HFFc6 (cell line): ENCODE measurements around the gene PLEKHA1. TPM values are rescaled to one million over a fixed set of nuclear protein-coding genes. Genes with fewer than 3 reads are reported as not detected.

ENCODE experiments used
- DNase-seq: peaks from one replicate; pipeline ENCODE4 v3.0.0-alpha.2; 2018
- H3K27ac Mint-ChIP-seq: 2 replicates; pipeline ENCODE4 v1.8.0; 2020; ENCODE audit warnings: mild to moderate bottlenecking, mixed read lengths
- H3K27me3 Mint-ChIP-seq: 2 replicates; pipeline ENCODE4 v1.8.0; 2021; ENCODE audit warnings: mild to moderate bottlenecking, moderate library complexity, mixed read lengths; ENCODE audit not compliant: insufficient read depth
- H3K36me3 Mint-ChIP-seq: 2 replicates; pipeline ENCODE4 v1.8.0; 2021; ENCODE audit warnings: low read depth, mixed read lengths
- H3K4me1 Mint-ChIP-seq: 2 replicates; pipeline ENCODE4 v1.8.0; 2020; ENCODE audit warnings: low read depth, mixed read lengths
- H3K4me3 Mint-ChIP-seq: 2 replicates; pipeline ENCODE4 v1.8.0; 2020; ENCODE audit warnings: mild to moderate bottlenecking, moderate library complexity, mixed read lengths
- H3K9me3 Mint-ChIP-seq: 2 replicates; pipeline ENCODE4 v1.8.0; 2020; ENCODE audit warnings: mild to moderate bottlenecking, mixed read lengths
- CTCF ChIP-seq: fragments of 200-600 bp; sonication (generic); IDR thresholded peaks from 2 replicates; pipeline ENCODE4 v1.5.0; 2021; ENCODE audit warnings: antibody characterized with exemption, mild to moderate bottlenecking
- total RNA-seq, 6 experiments: library from RNA; stranded (reverse); fragmentation: NEBNext Ultra II Directional; extraction: Animal tissue kit (Norgen Biotek cat#: 25700); gene quantifications; 2 replicates in 1 of 6; 3 replicates in 5 of 6; pipeline ENCODE4 v1.2.3, GENCODE V29; 2021

Gene PLEKHA1
- total RNA-seq, 6 experiments from 2014 or later = 17.7 to 26.2 (median 19.3) TPM

- H3K4me1 Mint-ChIP-seq = peaks cover 13% of the 10 kb centered on the region
- no peak for TF ChIP-seq CTCF
These were observed 74.1 kb downstream of the PLEKHA1 start for GRCh38 chr10:122448600-122448999.

GRCh38 chr10:122449153-122449552 is 74.6 kb downstream of the PLEKHA1 start:
- H3K27ac Mint-ChIP-seq = no peak overlapping the region
- no peaks in the 10 kb centered on the region for H3K36me3 Mint-ChIP-seq
- peaks cover 13% of the 10 kb centered on the region for H3K4me1 Mint-ChIP-seq
- H3K4me3 Mint-ChIP-seq = no peak overlapping the region
- no peak for TF ChIP-seq CTCF
- DNase-seq = no peak
- H3K27me3 Mint-ChIP-seq = peaks cover 1% of the 10 kb centered on the region
- no peaks in the 10 kb centered on the region for H3K9me3 Mint-ChIP-seq

More at GRCh38 chr10:122448600-122448999, 74.1 kb downstream of the PLEKHA1 start:
- H3K9me3 Mint-ChIP-seq = no peaks in the 10 kb centered on the region
- no peak overlapping the region for H3K4me3 Mint-ChIP-seq
- DNase-seq = no peak
- no peak overlapping the region for H3K27ac Mint-ChIP-seq
- no peaks in the 10 kb centered on the region; the same call in none of the 2 replicates for H3K27me3 Mint-ChIP-seq
- no peaks in the 10 kb centered on the region for H3K36me3 Mint-ChIP-seq

GRCh38 chr10:122450353-122450990 is 76.0 kb downstream of the PLEKHA1 start:
- Mint-ChIP-seq H3K27ac (no peak overlapping the region), H3K4me3 (no peak overlapping the region), H3K36me3 (no peaks in the 10 kb centered on the region), H3K4me1 (peaks cover 13% of the 10 kb centered on the region), H3K9me3 (no peaks in the 10 kb centered on the region), H3K27me3 (peaks cover 5% of the 10 kb centered on the region)
- no peak for TF ChIP-seq CTCF
- no peak for DNase-seq

DNA sequence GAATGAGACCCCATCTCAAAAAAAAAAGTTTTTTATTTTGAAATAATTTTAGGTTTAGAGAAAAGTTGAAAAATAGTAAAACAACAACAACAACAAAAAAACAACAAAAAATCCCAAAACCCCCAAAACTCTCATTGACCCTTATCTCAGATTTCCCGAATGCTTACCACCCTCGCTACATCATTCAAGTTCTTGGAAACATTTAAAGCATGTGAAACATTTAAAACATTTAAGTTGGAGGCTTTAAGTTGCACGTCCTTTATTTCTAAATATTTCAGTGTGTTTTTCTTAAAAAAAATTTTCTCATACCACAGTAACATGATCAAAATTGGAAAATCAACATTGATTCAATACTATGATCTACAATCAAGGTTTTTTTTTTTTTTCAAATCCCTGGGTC is 79.6 kb downstream of the PLEKHA1 start:
- Mint-ChIP-seq H3K4me3 (no peak overlapping the region), H3K4me1 (peaks cover 7% of the 10 kb centered on the region; the same call in 1 of the 2 replicates), H3K27me3 (peaks cover 23% of the 10 kb centered on the region), H3K9me3 (no peaks in the 10 kb centered on the region), H3K36me3 (no peaks in the 10 kb centered on the region), H3K27ac (no peak overlapping the region)
- DNase-seq = no peak
- TF ChIP-seq CTCF = no peak

GRCh38 chr10:122454603-122455080 is 80.1 kb downstream of the PLEKHA1 start, which contains the start of gene ARMS2:
ARMS2 (plus strand) TSS chr10:122454653; CDS start chr10:122454728, 75 bp downstream.
- Mint-ChIP-seq H3K27ac (no peak within 1 kb of the TSS), H3K4me3 (no peak within 1 kb of the TSS), H3K36me3 (no peaks in the 10 kb centered on the region), H3K9me3 (no peaks in the 10 kb centered on the region), H3K4me1 (peaks cover 8% of the 10 kb centered on the region; the same call in 1 of the 2 replicates), H3K27me3 (peaks cover 28% of the 10 kb centered on the region)
- TF ChIP-seq CTCF = no peak
- no peak for DNase-seq
